Stimulated activated CD4-positive, alpha-beta T cell treated with anti-CD3 and anti-CD28 coated beads, Interleukin-4, amount 100 ng/mL, for 1 hour (primary cell): Measurements from ENCODE around the gene CLBA1.
"Not testable (repeated sequence)": the region's sequence is repeated elsewhere in the genome, so short reads cannot be mapped to it uniquely, and the experiment has no call there.

Source experiments
- DNase-seq: peaks from one replicate; pipeline ENCODE4 v3.0.0-alpha.2; 2020

The CLBA1 gene

GRCh38 chr14:105026033-105026785 is 40.6 kb downstream of the CLBA1 start:
- DNase-seq = no peak

GRCh38 chr14:105026802-105027563 is 41.4 kb downstream of the CLBA1 start:
- no peak for DNase-seq

- not testable (repeated sequence) for DNase-seq
Measured at GRCh38 chr14:105027718-105028117, 42.1 kb downstream of the CLBA1 start.

- no peak for DNase-seq
Measured at GRCh38 chr14:105028251-105028927, 42.8 kb downstream of the CLBA1 start.

GRCh38 chr14:105029402-105029801 is 43.8 kb downstream of the CLBA1 start:
- DNase-seq = no peak

GRCh38 chr14:105030194-105030593 is 44.6 kb downstream of the CLBA1 start:
- DNase-seq = no peak

GRCh38 chr14:105030836-105031396 is 45.3 kb downstream of the CLBA1 start:
- no peak for DNase-seq

GRCh38 chr14:105032451-105032901 is 46.9 kb downstream of the CLBA1 start:
- DNase-seq = not testable (repeated sequence)

- DNase-seq = not testable (repeated sequence)
Measured at GRCh38 chr14:105033412-105033900, 47.9 kb downstream of the CLBA1 start.

GRCh38 chr14:105034315-105035039 is 48.9 kb downstream of the CLBA1 start:
- DNase-seq = no peak

GRCh38 chr14:105035616-105036015 is 50.0 kb downstream of the CLBA1 start:
- not testable (repeated sequence) for DNase-seq

GRCh38 chr14:105039458-105040205 is 54.0 kb downstream of the CLBA1 start:
- DNase-seq = no peak

- DNase-seq = no peak
Measured at GRCh38 chr14:105041841-105042765, 56.5 kb downstream of the CLBA1 start.

GRCh38 chr14:105042813-105043212 is 57.2 kb downstream of the CLBA1 start:
- DNase-seq = no peak

- DNase-seq = no peak
Measured at GRCh38 chr14:105043641-105044040, 58.1 kb downstream of the CLBA1 start.
